Stimulated activated CD8-positive, alpha-beta memory T cell treated with anti-CD3 and anti-CD28 coated beads, Interleukin-4, amount 100 ng/mL, for 4 hours (primary cell): ENCODE data around the gene H6PD.

Experiments
- DNase-seq, 2 donors: peaks; one replicate each; pipeline ENCODE4 v3.0.0-alpha.2; 2020; ENCODE audit warnings: low read depth in 2 of 2, low spot score in 1 of 2

The H6PD gene, protein sequence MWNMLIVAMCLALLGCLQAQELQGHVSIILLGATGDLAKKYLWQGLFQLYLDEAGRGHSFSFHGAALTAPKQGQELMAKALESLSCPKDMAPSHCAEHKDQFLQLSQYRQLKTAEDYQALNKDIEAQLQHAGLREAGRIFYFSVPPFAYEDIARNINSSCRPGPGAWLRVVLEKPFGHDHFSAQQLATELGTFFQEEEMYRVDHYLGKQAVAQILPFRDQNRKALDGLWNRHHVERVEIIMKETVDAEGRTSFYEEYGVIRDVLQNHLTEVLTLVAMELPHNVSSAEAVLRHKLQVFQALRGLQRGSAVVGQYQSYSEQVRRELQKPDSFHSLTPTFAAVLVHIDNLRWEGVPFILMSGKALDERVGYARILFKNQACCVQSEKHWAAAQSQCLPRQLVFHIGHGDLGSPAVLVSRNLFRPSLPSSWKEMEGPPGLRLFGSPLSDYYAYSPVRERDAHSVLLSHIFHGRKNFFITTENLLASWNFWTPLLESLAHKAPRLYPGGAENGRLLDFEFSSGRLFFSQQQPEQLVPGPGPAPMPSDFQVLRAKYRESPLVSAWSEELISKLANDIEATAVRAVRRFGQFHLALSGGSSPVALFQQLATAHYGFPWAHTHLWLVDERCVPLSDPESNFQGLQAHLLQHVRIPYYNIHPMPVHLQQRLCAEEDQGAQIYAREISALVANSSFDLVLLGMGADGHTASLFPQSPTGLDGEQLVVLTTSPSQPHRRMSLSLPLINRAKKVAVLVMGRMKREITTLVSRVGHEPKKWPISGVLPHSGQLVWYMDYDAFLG

DNA sequence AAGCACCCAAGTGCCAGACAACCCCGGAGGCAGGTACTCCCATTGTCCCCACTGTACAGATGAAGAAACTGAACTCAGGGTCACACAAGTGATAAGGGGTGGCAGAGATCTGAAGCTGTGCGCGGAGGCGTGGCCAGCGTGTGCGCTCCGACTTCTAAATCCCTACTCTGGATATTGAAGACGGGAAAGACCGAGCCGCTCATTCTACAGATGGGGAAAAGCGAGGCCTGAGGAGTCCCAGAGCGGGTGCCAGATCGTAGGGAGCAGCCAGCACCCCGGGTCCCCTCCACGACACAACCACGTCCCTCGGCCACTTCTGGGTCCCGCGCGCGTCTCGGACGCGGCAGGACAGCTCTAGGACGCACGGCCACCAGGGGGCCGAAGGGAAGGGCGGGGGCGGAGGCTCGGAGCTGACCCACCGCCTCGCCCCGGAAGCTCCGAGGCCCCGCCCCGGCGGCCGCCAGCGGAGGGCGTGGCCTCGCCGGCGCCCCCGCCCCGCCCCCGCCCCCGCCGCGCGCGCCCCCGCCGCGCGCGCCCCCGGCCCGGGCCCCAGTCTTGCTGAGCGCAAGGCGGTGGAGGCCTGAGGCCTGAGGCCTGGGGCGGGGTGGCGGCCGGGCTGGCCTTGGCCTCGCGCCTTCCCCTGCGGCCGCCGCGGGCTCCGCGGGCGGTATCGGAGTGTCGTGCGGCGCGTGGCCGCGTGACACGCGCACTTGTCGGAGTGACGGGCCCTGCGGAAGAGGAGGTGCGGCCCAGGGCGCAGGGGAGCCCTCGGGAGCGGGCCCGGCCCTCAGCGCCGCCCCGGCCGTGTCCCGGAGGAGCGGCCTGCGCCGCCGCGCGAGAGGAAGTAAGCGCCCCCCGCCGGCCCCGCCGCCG lies at the start of gene H6PD:
Gene H6PD (plus strand): TSS at position 552 of the 873 bp plus-strand sequence. CDS start 10,161 bp downstream, outside the sequence.
- DNase-seq = peak; percentile 24 to 53

DNA sequence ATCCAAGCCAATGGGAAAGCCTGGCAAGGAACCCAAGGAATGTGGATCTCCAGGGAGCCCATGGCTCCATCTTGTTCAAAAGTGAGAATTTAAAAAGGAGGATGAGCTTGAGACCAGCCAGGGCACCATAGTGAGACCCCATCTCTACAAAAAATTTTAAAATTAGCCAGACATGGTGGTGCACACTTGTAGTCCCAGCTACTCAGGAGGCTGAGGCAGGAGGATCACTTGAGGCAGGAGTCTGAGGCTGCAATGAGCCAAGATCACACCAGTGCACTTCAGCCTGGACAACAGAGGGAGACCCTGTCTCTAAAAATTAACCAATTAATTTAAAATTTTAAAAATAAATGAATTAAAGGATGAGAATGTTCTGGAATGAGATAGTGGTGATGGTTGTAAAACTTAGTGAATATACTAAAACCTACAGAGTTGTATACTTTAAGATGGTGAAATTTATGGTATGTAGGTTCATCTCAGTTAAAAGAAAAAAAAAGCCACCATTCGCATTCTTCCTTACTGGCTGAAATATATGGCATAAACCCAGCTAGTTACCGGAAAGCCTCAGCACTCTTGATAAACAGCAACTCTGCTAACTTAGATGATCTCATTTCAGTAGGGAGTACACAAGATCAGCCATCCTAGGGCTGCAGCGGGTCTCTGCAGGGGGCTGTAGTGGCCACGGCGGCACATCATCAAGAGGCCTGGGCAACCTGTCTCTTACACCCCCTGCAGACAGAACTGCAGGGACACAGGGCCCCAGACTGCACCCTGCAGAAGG lies 48.3 kb upstream of the H6PD start:
- no peak for DNase-seq

DNA sequence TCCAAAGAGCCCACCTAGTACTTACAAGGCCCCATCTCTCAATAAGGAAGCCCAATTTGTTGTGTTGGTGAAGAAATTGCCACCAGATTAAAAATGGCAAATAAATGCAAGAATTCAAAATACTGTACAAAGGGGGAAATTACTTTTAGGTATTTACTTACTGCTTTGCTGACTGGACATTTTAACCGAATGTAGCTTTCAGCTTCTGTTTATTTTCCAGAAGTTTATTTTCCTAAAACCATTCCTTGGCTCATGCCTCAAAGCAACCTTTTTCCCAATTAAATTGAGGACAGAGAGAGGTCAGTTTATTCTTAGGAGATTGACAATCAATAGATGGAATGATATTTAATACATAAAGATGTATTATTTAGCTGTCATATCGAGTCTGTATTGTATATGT lies 47.6 kb upstream of the H6PD start:
- DNase-seq = no peak

DNA sequence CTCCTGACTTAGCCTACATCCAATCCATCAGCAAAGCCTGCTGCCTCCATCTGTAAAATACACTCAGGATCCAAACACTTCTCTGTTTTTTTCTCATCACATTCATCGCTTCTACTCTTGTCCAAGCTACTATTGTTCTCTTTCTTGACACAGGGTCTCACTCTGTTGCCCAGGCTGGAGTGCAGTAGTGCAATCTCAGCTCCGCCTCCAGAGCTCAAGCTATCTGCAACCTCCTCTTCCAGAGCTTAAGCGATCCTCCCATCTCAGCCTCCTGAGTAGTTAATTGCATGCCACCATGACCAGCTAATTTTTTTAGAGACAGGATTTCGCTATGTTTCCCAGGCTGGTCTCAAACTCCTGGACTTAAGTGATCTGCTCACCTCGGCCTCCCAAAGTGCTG lies 44.3 kb upstream of the H6PD start:
- no peak for DNase-seq

DNA sequence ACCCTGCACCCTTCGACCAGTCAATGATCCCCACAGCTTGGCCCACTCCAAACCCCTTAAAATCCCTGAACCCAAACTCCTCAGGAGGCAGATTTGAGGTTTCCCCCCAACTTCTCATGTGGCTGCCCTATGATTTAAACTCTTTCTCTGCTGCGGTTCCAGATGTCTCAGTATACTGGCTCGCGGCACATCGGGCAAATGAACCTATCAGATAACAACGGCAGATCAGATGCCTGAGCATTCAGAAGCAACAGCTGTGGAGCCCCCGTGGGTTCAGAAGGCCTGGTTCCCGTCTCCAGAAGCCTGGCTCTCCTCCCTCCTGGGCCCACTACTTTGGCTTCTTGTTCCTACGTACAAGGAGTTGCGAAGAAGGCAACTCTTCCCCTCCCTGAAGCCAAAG lies 43.3 kb upstream of the H6PD start:
- no peak for DNase-seq

- no peak for DNase-seq
Observed at GRCh38 chr1:9192578-9193232, 41.9 kb upstream of the H6PD start.

DNA sequence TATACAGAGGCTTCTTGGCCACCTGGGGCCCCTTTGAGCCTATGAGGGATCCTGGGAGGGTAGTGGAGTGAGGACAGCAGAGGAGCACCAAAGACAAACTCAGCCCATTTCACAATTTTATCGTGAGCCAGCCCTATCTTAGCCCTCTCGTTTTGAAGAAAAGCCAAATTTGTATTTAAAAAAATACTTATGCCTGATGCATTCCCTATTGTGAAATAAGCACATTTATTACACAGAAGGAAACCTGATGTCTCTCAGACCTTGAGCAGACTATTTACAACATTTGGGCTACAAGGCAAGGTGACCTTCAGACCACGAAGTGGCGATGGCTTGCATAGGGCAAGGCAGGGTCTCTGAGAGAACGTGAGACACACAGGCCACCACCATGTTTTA lies 41.3 kb upstream of the H6PD start:
- no peak for DNase-seq

DNA sequence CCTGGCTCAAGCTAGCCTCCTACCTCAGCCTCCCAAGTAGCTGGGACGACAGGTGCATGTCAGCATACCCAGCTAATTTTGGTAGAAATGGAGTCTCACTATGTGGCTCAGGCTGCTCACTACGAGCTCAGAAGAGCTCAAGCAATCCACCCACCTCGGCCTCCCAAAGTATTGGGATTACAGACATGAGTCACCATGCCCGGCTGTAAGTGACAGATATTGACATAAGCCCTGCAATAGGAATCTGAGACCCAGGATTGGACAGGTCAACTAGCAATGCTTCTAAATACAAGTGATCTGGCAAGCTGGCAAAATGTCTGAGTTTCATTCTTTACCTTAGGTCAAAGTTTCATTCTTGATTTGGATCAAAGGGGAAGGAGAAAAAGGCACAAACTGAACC lies 40.5 kb upstream of the H6PD start:
- DNase-seq = no peak

DNA sequence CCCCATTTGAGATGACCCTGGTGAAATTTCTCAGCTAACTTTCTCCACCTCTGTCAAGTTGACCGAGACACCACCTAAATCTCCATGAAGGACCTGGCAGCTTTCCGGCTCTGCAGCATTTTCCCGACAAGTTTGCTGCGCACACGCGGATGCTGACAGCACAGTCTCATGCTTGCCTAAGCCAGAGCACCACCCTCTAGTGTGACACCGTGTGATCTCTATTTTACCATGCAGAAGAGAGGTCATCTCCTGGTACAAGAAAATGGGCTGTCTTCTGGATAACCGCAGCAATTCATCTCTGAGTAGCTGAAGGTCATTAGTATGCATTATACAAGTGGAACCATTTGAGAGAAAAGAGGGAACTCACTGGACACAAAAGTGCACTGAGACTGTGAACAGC lies 38.9 kb upstream of the H6PD start:
- no peak for DNase-seq

- DNase-seq = peak; percentile 7 to 18
Observed at GRCh38 chr1:9196129-9197040, 38.2 kb upstream of the H6PD start.

GRCh38 chr1:9197186-9198099 lies 37.1 kb upstream of the H6PD start:
- no peak for DNase-seq

DNA sequence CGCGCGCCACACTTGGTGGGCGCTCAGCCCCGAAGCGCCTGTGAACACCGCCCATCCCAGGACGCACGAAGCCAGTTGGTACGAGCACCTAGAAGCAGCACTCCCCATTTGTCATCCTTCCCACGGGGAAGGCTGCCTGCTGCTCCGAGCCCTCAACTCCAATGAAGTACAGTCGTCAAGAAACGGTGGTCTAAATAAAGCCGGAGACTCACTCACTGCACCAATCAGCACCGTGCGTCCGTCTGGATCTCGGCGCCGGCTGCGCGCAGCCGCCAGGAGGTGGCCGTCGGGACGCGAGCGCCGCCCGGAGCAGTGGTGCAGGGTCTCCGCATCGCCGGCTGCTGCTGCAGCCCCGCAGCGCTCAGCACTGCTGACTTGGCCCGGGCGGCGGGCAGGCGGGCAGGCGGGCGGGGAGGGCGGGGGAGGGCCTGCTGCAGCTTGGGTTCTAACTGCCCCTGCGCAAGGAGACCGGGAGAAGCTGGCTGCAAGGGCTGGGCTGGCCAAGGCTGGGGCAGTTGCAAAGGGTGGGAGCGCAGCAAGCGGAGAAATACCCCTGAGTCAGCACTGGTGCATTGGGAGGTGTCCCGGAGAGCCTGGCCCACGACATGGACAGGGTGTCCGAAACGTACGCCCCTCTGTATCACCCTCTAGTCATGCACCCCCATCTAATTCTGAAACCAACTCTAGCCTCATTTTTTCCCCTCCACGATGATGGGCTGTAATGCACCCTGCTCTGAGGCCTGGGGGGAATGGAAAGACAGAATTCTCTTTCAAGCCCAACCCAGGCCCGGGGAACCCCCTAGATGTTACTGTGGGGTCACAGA lies 35.8 kb upstream of the H6PD start:
- DNase-seq = no peak

DNA sequence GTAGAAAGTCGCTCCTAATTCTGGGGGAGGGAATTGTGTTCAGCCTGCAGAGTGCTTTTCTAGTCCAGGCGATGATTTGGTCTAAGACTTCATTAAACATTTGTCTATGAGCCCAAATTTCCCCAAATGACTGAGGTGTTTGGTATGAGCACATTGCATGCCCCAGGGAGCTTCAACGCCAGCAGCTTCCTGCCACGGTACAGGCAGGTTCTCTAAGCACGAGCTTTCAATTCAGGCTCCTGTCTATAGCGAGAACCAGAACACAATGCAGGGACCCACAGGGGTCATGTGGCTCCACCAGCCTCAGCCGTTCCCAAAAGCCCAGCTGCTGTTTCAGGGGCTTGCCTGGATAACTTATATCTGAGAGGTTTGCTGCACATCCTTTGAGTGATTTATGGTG lies 34.1 kb upstream of the H6PD start:
- DNase-seq = no peak

DNA sequence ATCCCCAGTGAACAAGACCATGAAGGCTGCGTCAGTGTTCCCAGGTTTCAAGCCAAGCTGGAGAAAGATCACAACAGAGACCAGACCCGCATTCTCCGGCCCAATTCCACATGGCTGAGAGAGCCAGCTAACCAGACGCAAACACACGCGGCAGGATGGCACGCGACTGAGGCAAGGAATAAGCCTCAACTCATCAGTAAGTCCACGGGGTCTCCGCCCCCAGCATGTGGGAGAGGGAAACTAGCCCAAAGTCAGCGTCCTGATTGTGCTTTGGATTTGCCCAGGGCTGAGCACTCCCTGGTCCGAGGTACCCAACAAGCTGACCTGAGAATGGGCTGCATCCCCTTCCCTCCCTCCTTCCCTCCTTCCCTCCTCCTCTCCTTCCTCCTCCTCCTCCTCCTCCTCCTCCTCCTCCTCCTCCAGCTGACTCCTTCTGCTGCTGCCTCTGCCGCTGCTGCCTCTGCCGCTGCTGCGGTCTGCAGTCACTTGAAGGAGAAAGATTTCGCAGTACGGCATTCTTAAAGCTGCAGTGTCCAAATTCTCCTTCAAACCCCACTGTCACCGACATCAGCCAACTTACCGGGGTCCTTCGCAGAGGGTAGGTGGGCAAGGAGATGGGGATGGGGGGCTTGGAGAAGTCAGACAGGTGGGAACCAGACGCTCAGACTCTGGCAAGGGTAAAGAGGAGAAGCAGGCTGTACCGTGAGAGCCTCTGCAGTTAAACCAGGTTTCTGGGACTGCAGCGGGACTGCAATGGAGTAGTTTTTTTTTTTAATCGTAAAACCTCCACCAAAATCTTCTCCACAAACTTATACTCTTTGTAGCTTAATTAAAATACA lies 33.0 kb upstream of the H6PD start:
- DNase-seq = no peak

DNA sequence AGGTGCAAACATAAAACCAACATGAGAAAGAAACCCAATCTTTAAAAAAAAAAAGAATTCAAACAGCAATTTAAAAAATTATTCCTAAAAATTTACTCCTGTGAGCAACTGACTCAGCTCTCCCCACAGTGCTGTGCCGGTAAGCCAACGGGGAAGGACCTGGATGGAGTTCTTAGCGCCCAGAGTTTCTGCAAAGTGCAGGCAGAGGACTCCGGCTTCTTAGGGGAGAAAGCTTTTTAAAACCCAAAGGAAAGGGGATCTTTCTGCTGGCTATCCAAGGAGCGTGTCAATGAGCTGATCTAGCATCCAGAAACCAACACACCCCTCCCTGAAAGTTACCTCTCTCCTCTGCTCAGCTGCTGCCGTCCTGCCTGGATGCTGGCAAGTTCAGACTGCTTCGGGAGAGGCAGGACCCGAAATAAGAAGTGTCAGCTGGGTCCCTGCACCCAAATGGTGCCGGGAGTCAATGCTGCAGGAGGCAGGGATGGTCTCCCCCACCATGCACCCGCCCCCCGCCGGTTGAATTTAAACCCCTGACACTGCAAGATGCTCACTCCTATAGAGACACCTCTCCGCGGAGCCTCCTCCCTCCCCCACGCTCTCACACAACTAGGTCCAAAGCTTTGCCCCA lies 32.2 kb upstream of the H6PD start:
- DNase-seq = no peak

- no peak for DNase-seq
Observed at GRCh38 chr1:9203511-9203982, 31.0 kb upstream of the H6PD start.
